ENCODE measurements around the gene SLC40A1. TPM values are rescaled to one million over a fixed set of nuclear protein-coding genes. Genes with fewer than 3 reads are reported as not detected.

Gene SLC40A1
- total and polyA plus RNA-seq, 4 experiments from 2014 or later, result 27.4 to 328 (median 64.2) TPM

DNA sequence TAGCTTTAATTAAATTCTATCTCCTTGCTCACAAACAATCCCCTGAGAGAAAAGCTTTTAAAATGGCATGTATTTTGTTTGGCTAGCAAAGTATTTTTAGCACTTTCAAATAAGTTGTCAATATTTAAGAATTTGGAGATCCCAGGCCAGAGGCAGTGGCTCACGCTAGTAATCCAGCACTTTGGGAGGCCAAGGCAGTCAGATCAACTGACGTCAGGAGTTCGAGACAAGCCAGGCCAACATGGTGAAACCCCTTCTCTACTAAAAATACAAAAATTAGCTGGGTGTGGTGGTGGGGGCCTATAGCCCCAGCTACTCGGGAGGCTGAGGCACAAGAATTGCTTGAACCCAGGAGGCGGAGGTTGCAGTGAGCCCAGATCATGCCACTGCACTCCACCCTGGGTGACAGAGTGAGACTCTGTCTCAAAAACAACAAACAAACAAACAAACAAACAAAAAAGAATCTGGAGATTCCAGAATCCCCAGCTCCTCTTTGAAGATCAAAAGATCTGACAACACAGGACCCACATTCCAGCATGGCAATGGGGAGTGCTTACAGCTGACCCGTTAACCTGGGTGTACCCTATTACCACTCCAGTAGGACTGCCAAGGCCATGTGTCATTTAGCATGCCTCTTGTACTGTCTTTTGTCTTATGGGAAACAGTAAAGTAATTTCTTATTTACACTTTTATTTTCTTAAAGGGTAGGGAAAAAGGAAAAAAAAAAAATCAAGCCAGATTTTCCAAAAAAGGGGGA, 21.9 kb downstream of the SLC40A1 start:
- Mint-ChIP-seq H3K4me1 (peaks cover 13 to 34% (median 22%) of the 10 kb centered on the region in 4 donors), H3K36me3 (peaks cover 16 to 21% of the 10 kb centered on the region in 2 donors), H3K4me3 (no peak overlapping the region), H3K9me3 (no peaks in the 10 kb centered on the region), H3K27ac (no peak overlapping the region), H3K27me3 (no peaks in the 10 kb centered on the region)
- DNase-seq, result no peak
- ChIA-PET CTCF (ENCODE audit: partially characterized antibody) (interaction anchor here (0.6 kb wide), 1 partner anchor 1981 kb away, joined by 5 read pairs; no protein-coding TSS in a partner anchor), POLR2A (ENCODE audit: partially characterized antibody) (no interaction called here)
- H3K27me3 ChIP-seq (ENCODE audit: insufficient read depth, low read length), result no peaks in the 10 kb centered on the region
- peaks cover 9% of the 10 kb centered on the region for H3K4me1 ChIP-seq (ENCODE audit: insufficient read depth, low read length)
- no peak overlapping the region for H3K4me3 ChIP-seq (ENCODE audit: low read length in 2 of 2)
- H3K9me3 ChIP-seq (ENCODE audit: control insufficient read depth in 1 of 2, low read length in 2 of 2), result no peaks in the 10 kb centered on the region
- H3K27ac ChIP-seq (ENCODE audit: low read depth, low read length), result no peak overlapping the region
- intact Hi-C loops (cut with micrococcal nuclease), result no loop called here
- peaks cover 3% of the 10 kb centered on the region for H3K36me3 ChIP-seq (ENCODE audit: insufficient read depth, low read length)

DNA sequence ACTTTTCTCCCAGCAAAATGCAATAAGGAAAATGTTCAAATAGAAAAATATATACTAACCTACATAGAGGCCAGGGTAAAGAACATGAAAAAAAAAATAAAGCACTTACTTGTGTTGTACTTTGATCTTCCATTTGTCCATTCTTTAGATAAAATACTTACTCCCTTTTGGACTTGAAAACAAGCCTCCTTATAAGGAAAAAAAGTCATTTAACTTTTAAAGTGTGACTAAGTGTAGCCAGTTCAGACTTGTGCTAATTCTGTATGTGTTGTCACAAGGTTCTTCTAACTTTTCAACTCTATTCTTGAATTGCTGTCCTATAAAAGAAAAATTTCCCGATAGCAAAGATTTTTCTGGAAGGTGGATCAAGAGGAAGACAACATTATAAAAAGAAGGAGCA, 23.2 kb downstream of the SLC40A1 start:
- Mint-ChIP-seq H3K4me1 (peaks cover 13 to 34% (median 20%) of the 10 kb centered on the region in 4 donors), H3K9me3 (no peaks in the 10 kb centered on the region), H3K27ac (no peak overlapping the region), H3K4me3 (no peak overlapping the region), H3K27me3 (no peaks in the 10 kb centered on the region), H3K36me3 (peaks cover 13 to 18% of the 10 kb centered on the region in 2 donors)
- Histone ChIP-seq H3K9me3 (ENCODE audit: control insufficient read depth in 1 of 2, low read length in 2 of 2) (no peaks in the 10 kb centered on the region), H3K4me1 (ENCODE audit: insufficient read depth, low read length) (peaks cover 9% of the 10 kb centered on the region), H3K36me3 (ENCODE audit: insufficient read depth, low read length) (no peaks in the 10 kb centered on the region), H3K27ac (ENCODE audit: low read depth, low read length) (no peak overlapping the region), H3K27me3 (ENCODE audit: insufficient read depth, low read length) (no peaks in the 10 kb centered on the region), H3K4me3 (ENCODE audit: low read length in 2 of 2) (no peak overlapping the region)
- CTCF ChIA-PET (ENCODE audit: partially characterized antibody), result no interaction called here
- intact Hi-C loops (cut with micrococcal nuclease), result no loop called here
- DNase-seq, result no peak
- POLR2A ChIA-PET (ENCODE audit: partially characterized antibody), result no interaction called here

DNA sequence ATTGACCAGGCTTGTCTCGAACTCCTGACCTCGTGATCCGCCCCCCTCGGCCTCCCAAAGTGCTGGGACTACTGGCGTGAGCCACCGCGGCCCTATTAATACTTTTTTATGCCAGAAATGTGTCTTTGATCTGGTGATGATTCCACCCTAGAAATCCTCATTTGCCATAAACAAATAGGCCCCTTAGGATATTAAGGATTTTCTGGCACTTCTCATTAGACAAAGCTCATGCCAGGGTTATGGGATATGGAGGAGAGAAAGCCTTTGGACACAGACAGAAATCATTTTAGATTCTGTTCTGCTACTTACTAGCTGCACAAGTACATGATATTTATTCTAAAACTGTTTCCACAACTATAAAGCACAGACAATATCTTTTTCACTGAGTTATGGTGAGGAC, 24.1 kb downstream of the SLC40A1 start:
- Histone ChIP-seq H3K4me1 (ENCODE audit: insufficient read depth, low read length) (peaks cover 9% of the 10 kb centered on the region), H3K27ac (ENCODE audit: low read depth, low read length) (no peak overlapping the region), H3K4me3 (ENCODE audit: low read length in 2 of 2) (no peak overlapping the region), H3K27me3 (ENCODE audit: insufficient read depth, low read length) (no peaks in the 10 kb centered on the region), H3K36me3 (ENCODE audit: insufficient read depth, low read length) (no peaks in the 10 kb centered on the region), H3K9me3 (ENCODE audit: control insufficient read depth in 1 of 2, low read length in 2 of 2) (no peaks in the 10 kb centered on the region)
- H3K27ac Mint-ChIP-seq, result no peak overlapping the region
- no peak overlapping the region for H3K4me3 Mint-ChIP-seq
- CTCF ChIA-PET (ENCODE audit: partially characterized antibody), result no interaction called here
- no peak for DNase-seq
- no peaks in the 10 kb centered on the region for H3K9me3 Mint-ChIP-seq
- peaks cover 9 to 13% of the 10 kb centered on the region in 2 donors for H3K36me3 Mint-ChIP-seq
- intact Hi-C loops (cut with micrococcal nuclease), result no loop called here
- no peaks in the 10 kb centered on the region for H3K27me3 Mint-ChIP-seq
- peaks cover 13 to 30% (median 18%) of the 10 kb centered on the region in 4 donors for H3K4me1 Mint-ChIP-seq
- POLR2A ChIA-PET (ENCODE audit: partially characterized antibody), result interaction anchor here (1.3 kb wide), 1 partner anchor 24 kb away, joined by 5 read pairs; the partner anchor contains the start of gene SLC40A1

DNA sequence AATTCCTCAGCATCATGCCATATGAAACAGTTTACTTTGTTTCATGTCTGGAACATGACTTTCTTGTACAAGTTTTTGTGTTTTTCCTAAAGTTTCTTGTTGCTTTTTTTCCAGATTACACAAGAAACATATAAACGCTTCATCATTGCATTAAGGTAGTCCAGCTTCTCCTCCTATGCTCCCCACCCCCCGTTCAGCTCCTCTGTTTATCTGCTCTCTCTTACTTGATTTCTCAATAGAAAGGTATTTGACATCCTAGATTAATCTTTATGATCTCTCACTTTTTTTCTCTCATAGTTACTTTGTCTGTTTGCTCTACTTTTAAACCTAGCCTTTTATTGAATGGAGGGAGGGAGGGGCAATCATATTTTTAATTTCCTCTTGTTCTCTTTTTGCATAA, 25.4 kb downstream of the SLC40A1 start:
- H3K27ac Mint-ChIP-seq, result peak overlapping the region in 1 of 7 donors; percentile 6

DNA sequence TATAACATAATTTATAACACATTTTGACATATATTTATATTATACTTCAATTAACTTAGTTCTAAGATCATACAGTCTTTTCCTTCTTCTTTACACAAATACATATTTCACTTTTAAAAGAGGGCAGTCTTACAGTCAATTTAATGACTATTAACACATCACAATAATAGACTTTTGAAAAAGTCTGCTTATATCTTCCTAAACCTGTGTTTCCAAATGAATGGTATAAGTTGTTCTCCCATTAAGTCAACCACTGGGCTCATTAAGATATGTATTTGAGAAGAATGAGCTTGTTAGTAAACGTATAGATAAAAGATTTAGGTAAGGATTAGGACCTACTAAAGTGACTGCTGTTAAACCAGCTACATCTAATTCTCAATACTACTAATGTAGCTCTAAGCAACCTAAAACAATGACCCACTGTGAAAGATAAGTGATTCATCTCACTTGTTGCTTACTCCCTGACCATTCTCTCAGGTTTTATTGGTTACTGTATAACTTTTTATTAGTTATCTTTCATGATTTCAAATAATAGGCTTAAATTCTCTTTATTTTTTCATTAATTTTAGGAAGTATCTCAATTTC, 27.0 kb downstream of the SLC40A1 start:
- no peak for DNase-seq
- H3K4me1 ChIP-seq (ENCODE audit: insufficient read depth, low read length), result no peaks in the 10 kb centered on the region
- H3K4me3 Mint-ChIP-seq, result no peak overlapping the region
- CTCF ChIA-PET (ENCODE audit: partially characterized antibody), result no interaction called here
- peaks cover 0 to 4% of the 10 kb centered on the region in 2 donors for H3K36me3 Mint-ChIP-seq
- no peaks in the 10 kb centered on the region for H3K9me3 Mint-ChIP-seq
- H3K4me1 Mint-ChIP-seq, result peaks cover 2 to 11% (median 5%) of the 10 kb centered on the region in 4 donors
- POLR2A ChIA-PET (ENCODE audit: partially characterized antibody), result no interaction called here
- no peaks in the 10 kb centered on the region for H3K27me3 Mint-ChIP-seq
- H3K4me3 ChIP-seq (ENCODE audit: low read length in 2 of 2), result no peak overlapping the region
- H3K36me3 ChIP-seq (ENCODE audit: insufficient read depth, low read length), result no peaks in the 10 kb centered on the region
- H3K9me3 ChIP-seq (ENCODE audit: control insufficient read depth in 1 of 2, low read length in 2 of 2), result no peaks in the 10 kb centered on the region
- H3K27me3 ChIP-seq (ENCODE audit: insufficient read depth, low read length), result no peaks in the 10 kb centered on the region
- H3K27ac ChIP-seq (ENCODE audit: low read depth, low read length), result no peak overlapping the region
- H3K27ac Mint-ChIP-seq, result no peak overlapping the region
- intact Hi-C loops (cut with micrococcal nuclease), result no loop called here

More for the DNA sequence above, 25.4 kb downstream of the SLC40A1 start:
- CTCF ChIA-PET (ENCODE audit: partially characterized antibody), result no interaction called here
- Mint-ChIP-seq H3K27me3 (no peaks in the 10 kb centered on the region), H3K4me1 (peaks cover 10 to 21% (median 15%) of the 10 kb centered on the region in 4 donors), H3K4me3 (no peak overlapping the region), H3K36me3 (peaks cover 6 to 8% of the 10 kb centered on the region in 2 donors), H3K9me3 (no peaks in the 10 kb centered on the region)
- intact Hi-C loops (cut with micrococcal nuclease), result no loop called here
- POLR2A ChIA-PET (ENCODE audit: partially characterized antibody), result interaction anchor here (1.3 kb wide), 1 partner anchor 25 kb away, joined by 5 read pairs; the partner anchor contains the start of gene SLC40A1
- Histone ChIP-seq H3K4me1 (ENCODE audit: insufficient read depth, low read length) (peaks cover 9% of the 10 kb centered on the region), H3K27ac (ENCODE audit: low read depth, low read length) (no peak overlapping the region), H3K27me3 (ENCODE audit: insufficient read depth, low read length) (no peaks in the 10 kb centered on the region), H3K4me3 (ENCODE audit: low read length in 2 of 2) (no peak overlapping the region), H3K9me3 (ENCODE audit: control insufficient read depth in 1 of 2, low read length in 2 of 2) (no peaks in the 10 kb centered on the region), H3K36me3 (ENCODE audit: insufficient read depth, low read length) (no peaks in the 10 kb centered on the region)
- DNase-seq, result no peak

DNA sequence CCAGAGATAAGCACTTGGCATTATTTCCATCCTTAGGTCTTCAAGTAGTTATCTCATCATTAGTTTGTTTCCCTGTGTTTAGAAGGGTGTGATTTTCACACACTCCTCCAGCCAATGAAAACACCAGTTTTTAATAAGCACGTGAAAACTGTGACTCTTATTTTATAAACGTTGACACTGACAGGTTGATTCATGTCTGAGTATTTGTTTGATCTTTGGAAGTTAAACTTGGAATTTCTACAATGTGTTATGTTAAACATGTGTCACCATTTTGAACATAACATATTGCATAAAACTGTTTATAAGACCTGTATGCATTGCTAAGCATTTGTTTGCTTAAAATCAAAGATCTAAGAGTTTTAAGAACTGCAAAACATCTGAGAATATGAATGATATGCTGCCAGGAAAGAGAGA, 27.6 kb downstream of the SLC40A1 start:
- H3K4me1 ChIP-seq (ENCODE audit: insufficient read depth, low read length), result no peaks in the 10 kb centered on the region
- H3K9me3 Mint-ChIP-seq, result no peaks in the 10 kb centered on the region
- no peaks in the 10 kb centered on the region for H3K36me3 ChIP-seq (ENCODE audit: insufficient read depth, low read length)
- ChIA-PET POLR2A (ENCODE audit: partially characterized antibody) (no interaction called here), CTCF (ENCODE audit: partially characterized antibody) (no interaction called here)
- H3K27ac Mint-ChIP-seq, result no peak overlapping the region
- DNase-seq, result no peak
- H3K4me1 Mint-ChIP-seq, result peaks cover 2 to 11% (median 5%) of the 10 kb centered on the region in 4 donors
- H3K27ac ChIP-seq (ENCODE audit: low read depth, low read length), result no peak overlapping the region
- no peak overlapping the region for H3K4me3 Mint-ChIP-seq
- H3K4me3 ChIP-seq (ENCODE audit: low read length in 2 of 2), result no peak overlapping the region
- no peaks in the 10 kb centered on the region for H3K9me3 ChIP-seq (ENCODE audit: control insufficient read depth in 1 of 2, low read length in 2 of 2)
- H3K27me3 ChIP-seq (ENCODE audit: insufficient read depth, low read length), result no peaks in the 10 kb centered on the region
- no peaks in the 10 kb centered on the region for H3K27me3 Mint-ChIP-seq
- H3K36me3 Mint-ChIP-seq, result peaks cover 0 to 4% of the 10 kb centered on the region in 2 donors
- intact Hi-C loops (cut with micrococcal nuclease), result no loop called here

DNA sequence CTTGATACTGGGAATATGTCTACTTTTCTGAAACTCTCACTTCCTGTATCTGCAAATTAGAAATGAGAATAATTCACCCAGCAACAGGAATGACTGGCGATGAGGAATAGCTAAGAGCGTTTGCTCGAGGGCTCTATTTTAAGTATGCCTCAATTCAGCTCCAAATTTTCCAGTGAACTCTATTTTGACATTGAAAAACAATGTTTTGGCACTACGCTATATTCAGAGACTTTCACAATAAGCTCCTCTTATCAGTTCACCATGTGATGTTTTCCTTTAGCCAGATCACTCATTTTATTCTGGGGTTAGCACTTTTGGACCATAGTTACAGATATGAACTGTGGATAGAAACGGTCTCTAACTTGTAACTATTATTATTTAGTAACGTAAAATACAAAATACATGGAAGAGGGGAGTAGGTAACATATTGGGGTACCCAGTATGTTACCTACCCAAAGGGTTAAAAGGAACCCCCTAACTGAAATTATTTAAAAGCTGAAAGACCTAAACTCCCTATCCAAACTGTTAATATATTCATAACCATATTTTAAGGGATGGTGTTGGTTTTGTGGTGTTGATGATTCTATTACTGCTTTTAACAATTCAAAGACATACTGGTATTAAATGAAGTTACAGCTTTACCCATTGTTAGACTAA, 28.1 kb downstream of the SLC40A1 start:
- ChIA-PET POLR2A (ENCODE audit: partially characterized antibody) (no interaction called here), CTCF (ENCODE audit: partially characterized antibody) (interaction anchor here (0.6 to 0.7 kb wide), 2 partner anchors 70 to 273 kb away, joined by 3 read pairs; no protein-coding TSS in a partner anchor)
- H3K4me3 ChIP-seq (ENCODE audit: low read length in 2 of 2), result no peak overlapping the region
- no peaks in the 10 kb centered on the region for H3K36me3 ChIP-seq (ENCODE audit: insufficient read depth, low read length)
- no peaks in the 10 kb centered on the region for H3K9me3 Mint-ChIP-seq
- H3K27ac ChIP-seq (ENCODE audit: low read depth, low read length), result no peak overlapping the region
- intact Hi-C loops (cut with micrococcal nuclease), result no loop called here
- H3K4me1 Mint-ChIP-seq, result peaks cover 2 to 11% (median 5%) of the 10 kb centered on the region in 4 donors
- H3K27me3 ChIP-seq (ENCODE audit: insufficient read depth, low read length), result no peaks in the 10 kb centered on the region
- no peak overlapping the region for H3K4me3 Mint-ChIP-seq
- no peaks in the 10 kb centered on the region for H3K4me1 ChIP-seq (ENCODE audit: insufficient read depth, low read length)
- no peak overlapping the region for H3K27ac Mint-ChIP-seq
- peaks cover 0 to 3% of the 10 kb centered on the region in 2 donors for H3K36me3 Mint-ChIP-seq
- no peak for DNase-seq
- H3K9me3 ChIP-seq (ENCODE audit: control insufficient read depth in 1 of 2, low read length in 2 of 2), result no peaks in the 10 kb centered on the region
- H3K27me3 Mint-ChIP-seq, result no peaks in the 10 kb centered on the region

Measured in CD4-positive, alpha-beta memory T cell (primary cell).